Stimulated activated naive CD4-positive, alpha-beta T cell (primary cell): ENCODE results near the gene UPB1.
"Not testable (repeated sequence)": the region's sequence is repeated elsewhere in the genome, so short reads cannot be mapped to it uniquely, and the experiment has no call there.

Source experiments
- DNase-seq, 6 experiments: peaks; one replicate each; lab custom pipeline; 2025; lab: John Stamatoyannopoulos, UW

The UPB1 gene

GRCh38 chr22:24482575-24482974, 12.6 kb upstream of the UPB1 start:
- no peak for DNase-seq

GRCh38 chr22:24482998-24483397, 12.1 kb upstream of the UPB1 start:
- DNase-seq = no peak

GRCh38 chr22:24483976-24484545, 11.1 kb upstream of the UPB1 start:
- no peak for DNase-seq

GRCh38 chr22:24485170-24485569, 10.0 kb upstream of the UPB1 start:
- no peak for DNase-seq

GRCh38 chr22:24485608-24486007, 9.5 kb upstream of the UPB1 start:
- DNase-seq = peak in 3 of 6 experiments; percentile 30 to 38 (median 35)

- DNase-seq = no peak
Observed at GRCh38 chr22:24486501-24486921, 8.6 kb upstream of the UPB1 start.

GRCh38 chr22:24489011-24489410, 6.1 kb upstream of the UPB1 start:
- DNase-seq = no peak

GRCh38 chr22:24489434-24489833, 5.7 kb upstream of the UPB1 start:
- not testable (repeated sequence) for DNase-seq

GRCh38 chr22:24492391-24492790, 2.7 kb upstream of the UPB1 start:
- no peak for DNase-seq

- no peak for DNase-seq
Observed at GRCh38 chr22:24494167-24494527, 985 bp upstream of the UPB1 start.

- no peak for DNase-seq
Observed at GRCh38 chr22:24495365-24495675, 188 bp downstream of the UPB1 start.

GRCh38 chr22:24496234-24496633, 1.1 kb downstream of the UPB1 start:
- DNase-seq = no peak

GRCh38 chr22:24496661-24497060, 1.5 kb downstream of the UPB1 start:
- no peak for DNase-seq

GRCh38 chr22:24497841-24498258, 2.7 kb downstream of the UPB1 start:
- no peak for DNase-seq

- DNase-seq = no peak
Observed at GRCh38 chr22:24498824-24499223, 3.7 kb downstream of the UPB1 start.

GRCh38 chr22:24499706-24500276, 4.7 kb downstream of the UPB1 start:
- no peak for DNase-seq

GRCh38 chr22:24500277-24500820, 5.2 kb downstream of the UPB1 start:
- no peak for DNase-seq

GRCh38 chr22:24501301-24502005, 6.3 kb downstream of the UPB1 start:
- no peak for DNase-seq

- no peak for DNase-seq
Observed at GRCh38 chr22:24502034-24502433, 6.9 kb downstream of the UPB1 start.

- no peak for DNase-seq
Observed at GRCh38 chr22:24502541-24502940, 7.4 kb downstream of the UPB1 start.

GRCh38 chr22:24503137-24503842, 8.2 kb downstream of the UPB1 start:
- peak in 5 of 6 experiments; percentile 11 to 45 (median 35) for DNase-seq

GRCh38 chr22:24503843-24504338, 8.8 kb downstream of the UPB1 start:
- no peak for DNase-seq

- DNase-seq = no peak
Observed at GRCh38 chr22:24504540-24504939, 9.4 kb downstream of the UPB1 start.
